ENCODE data around the gene ZC3H13.

Gene ZC3H13

DNA sequence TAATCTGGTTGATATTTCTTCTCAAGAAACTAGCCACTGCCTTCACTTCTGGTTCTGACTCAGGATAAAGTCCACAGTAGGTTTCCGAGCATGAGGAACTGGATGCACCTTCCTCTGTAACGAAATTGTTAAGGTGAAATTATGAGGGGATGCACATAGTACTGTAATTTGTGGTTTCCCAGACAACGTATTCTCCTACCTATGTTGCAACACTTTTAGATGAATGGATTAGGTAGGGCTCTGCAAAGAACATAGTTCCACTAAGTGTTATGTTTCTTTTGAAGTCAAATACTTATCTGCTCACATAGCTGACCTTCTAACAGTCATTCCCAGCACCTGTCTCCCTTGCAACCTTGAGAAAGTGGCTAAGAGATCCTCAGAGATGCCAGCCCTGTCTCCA, 5.7 kb upstream of the ZC3H13 start:
- DNase-seq = no peak

- DNase-seq = no peak
Measured at GRCh38 chr13:46057256-46058015, 4.9 kb upstream of the ZC3H13 start.

DNA sequence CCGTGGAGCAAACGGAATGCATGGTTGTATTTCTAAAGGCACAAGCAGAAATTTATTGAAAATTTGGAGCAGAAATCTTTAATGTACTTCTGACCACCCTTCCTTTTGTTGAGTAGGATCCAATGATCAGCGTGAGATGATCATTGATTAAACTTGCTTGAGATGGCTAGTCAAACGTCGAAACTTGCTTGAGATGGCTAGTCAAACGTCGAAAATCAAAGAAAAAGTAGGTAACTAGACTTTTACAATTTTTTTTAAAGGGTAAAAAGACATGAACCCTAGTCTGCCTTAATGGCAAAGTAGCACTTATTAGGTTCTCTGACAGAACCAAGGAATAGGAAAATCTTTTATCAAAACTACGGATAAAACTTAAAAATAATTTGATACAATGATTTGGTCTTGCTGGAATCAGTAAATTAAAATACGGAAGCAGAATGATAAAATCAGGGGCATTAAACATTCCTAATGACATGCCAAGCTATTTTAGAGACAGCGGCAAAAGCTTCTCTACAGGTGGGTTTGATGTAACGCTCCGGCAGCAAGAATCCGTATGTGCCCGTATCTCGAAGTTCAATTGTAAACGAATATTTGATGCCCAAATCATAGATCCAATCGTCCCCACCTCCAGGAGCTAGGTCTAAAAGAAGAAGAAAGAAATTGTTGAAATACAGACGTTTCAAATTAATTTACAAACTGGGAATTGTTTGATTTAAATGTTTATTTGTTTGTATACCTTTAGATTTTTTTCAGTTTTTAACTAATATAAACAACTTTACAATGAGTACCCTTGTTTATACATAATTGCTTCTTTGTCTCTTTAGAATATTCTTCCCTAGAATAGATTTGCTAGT, 841 bp upstream of the ZC3H13 start:
- DNase-seq = no peak

GRCh38 chr13:46051968-46052318, 603 bp downstream of the ZC3H13 start:
- DNase-seq = no peak

GRCh38 chr13:46050771-46051170, 1.8 kb downstream of the ZC3H13 start:
- no peak for DNase-seq

DNA sequence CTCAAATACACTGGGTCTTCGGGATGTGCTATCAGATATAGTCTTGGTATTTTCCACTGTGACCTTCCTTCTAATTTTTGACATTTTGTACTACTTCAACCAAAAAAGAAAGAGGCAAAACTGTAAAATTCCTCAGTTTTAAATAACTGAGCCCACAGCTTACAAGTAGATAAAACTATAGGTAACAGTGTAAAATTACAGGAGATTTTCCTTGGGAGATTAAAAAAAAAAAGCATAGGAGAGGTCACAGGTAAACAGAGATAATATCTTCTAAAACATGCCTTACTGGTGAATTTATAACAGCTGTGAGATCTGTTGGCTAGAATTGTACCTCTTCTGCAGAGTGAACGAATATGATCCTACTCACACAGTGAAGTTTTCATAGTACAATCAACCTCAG, 7.1 kb downstream of the ZC3H13 start:
- DNase-seq = no peak

- DNase-seq = no peak
Measured at GRCh38 chr13:46043647-46044046, 8.9 kb downstream of the ZC3H13 start.

- DNase-seq = no peak
Measured at GRCh38 chr13:46041419-46041839, 11.1 kb downstream of the ZC3H13 start.

DNA sequence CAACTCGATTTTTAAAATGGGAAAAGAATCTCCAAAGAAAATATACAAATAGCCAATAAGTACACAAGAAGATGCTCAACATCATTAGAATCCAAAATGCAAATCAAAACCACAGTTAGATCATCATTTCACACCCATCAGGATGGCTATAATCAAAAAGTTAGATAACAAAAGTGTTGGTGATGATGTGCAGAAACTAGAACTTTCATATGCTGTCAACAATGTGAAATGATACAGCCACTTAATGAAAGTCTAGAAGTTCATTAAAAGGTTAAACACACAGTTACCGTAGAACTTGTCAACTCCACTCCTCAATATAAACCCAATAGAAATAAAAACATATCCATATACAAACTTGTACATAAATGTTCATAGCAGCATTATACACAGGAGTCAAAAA, 11.8 kb downstream of the ZC3H13 start:
- no peak for DNase-seq

- DNase-seq = no peak
Measured at GRCh38 chr13:46039411-46040182, 12.9 kb downstream of the ZC3H13 start.

DNA sequence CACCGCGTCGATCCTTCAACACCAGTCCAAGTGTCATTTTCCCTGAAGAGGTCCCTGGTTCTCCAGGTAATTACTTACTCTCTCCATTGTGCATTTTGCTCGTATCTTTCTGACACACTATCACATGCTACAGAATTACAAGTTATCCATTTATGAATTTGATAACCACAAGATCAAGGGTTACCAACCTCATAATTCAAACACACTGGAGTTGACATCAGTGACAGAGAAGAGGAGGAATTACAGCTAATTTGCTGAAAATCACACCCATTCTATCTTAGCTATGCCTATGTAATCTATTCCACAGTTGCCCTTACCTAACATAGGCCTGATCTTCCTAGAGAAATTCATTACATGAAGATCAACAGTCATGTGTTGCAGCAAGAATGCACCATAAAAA, 14.2 kb downstream of the ZC3H13 start:
- no peak for DNase-seq

DNA sequence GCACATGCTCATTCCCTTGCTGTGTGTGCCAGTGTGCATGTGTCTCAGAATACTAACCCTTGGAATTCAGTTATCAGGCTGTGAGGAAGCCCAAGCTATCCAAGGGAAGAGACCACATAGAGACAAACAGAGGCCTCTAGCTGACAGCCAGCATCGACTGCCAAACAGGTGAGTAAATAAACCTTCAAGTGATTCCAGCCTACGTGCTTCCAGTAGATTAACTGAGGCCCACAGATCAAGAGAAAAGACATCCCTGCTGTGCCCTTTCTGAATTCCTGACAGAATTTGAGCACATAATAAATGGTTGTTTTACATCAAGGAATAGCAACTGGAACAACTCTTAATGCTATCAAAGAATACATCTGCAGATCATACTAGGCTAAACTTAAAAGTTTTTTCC, 17.5 kb downstream of the ZC3H13 start:
- no peak for DNase-seq

DNA sequence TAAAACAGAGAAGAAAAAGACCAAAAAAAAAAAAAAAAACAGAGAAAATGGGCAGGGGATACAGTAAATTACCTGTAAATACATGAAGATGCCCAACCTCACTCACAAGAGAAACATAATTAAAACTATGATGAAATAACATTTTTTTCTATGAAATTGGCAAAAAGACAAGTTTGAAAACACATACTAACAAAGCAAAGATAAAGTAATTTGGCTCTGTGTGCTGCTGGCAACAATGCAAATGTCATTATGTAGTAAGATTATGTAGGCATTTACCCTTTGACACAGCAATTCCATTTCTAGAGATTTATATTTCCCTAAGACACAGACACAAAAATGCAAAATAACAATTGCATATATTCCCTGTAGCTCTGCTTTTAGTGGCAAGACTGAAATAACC, 20.2 kb downstream of the ZC3H13 start:
- DNase-seq = no peak

DNA sequence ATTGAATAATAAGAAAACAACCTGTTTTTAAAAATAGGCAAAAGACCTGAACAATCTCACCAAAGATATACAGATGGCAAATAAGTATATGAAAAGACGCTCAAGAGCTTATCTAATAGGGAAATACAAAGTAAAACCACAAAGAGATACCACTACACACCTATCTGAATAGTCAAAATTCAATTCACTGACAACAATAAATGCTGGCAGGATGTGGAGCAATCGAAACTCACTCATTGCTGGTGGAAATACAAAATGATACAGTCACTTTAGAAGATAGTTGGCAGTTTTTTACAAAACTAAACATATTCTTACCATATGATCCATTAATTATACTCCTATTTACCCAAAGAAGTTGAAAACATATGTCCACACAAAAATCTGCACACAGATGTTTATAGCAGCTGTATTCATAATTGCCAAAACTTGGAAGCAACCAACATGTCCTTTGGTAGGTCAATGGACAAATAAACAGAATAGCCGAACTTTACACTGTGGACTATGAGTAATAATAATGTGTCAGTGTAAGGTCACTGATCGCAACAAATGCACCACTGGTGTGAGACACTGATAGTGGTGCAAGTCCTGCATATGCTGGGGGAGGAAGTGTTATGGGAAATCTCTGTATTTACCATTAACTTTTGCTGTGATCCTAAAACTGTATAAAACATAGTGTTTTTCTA, 20.8 kb downstream of the ZC3H13 start:
- no peak for DNase-seq

DNA sequence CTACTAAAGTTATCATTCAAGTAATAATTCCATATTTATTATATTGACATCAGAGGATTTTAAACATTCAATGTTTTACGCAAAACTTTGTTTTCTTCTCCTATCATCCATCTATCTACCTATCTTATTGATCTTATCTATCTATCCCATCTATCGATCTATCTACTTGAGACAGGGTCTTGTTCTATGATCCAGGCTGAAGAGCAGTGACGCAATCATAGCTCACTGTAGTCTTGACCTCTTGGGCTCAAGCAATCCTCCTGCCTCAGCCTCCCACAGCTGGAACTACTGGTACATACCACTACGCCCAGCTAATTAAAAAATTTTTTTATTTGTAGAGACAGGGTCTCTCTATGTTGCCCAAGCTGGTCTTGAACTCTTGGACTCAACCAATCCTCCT, 27.4 kb downstream of the ZC3H13 start:
- no peak for DNase-seq

DNA sequence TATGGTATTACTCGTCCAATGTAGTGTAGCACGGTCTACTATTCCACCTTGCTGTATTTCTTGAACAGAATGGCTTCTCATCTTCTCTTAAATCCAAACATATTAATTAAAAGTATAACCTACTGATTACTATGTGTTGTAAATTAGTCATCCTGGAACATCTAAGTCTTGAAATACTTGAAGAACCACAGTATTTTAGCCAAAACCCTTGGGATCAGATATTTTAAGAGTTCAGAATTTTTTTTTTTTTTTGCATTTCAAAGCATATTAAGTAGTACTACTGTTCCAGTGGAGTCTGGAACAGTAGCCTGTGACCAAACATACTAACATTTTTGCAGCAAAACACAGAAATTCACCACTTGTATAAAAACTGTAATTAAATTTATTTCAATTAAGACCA, 30.1 kb downstream of the ZC3H13 start:
- no peak for DNase-seq

GRCh38 chr13:46016216-46016615, 36.3 kb downstream of the ZC3H13 start:
- DNase-seq = no peak

GRCh38 chr13:46015366-46015765, 37.2 kb downstream of the ZC3H13 start:
- no peak for DNase-seq

GRCh38 chr13:46012404-46012803, 40.1 kb downstream of the ZC3H13 start:
- DNase-seq = no peak

DNA sequence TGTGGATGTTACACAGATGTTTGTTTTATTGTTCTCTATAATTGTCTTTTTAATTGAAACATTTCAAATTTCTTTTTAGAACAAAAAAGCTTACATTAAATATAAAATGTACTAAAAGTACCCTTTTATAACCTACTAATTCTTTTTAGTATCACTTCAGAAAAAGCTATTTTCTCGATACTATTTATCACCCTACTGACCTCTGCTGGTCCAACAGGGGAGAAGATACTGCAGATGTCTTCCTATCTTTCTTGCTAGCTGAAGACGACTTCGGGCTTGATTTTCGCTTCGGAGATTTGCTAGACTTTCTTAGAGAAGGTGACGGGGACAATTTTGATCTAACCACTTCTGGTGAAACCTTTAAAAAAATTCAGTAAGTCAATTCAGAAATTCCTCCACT, 42.4 kb downstream of the ZC3H13 start:
- DNase-seq = no peak

- no peak for DNase-seq
Measured at GRCh38 chr13:46008631-46009030, 43.9 kb downstream of the ZC3H13 start.

GRCh38 chr13:46006688-46007452, 45.7 kb downstream of the ZC3H13 start:
- DNase-seq = no peak

Data from CD4-positive, alpha-beta T cell treated with Interferon gamma for 1 hour (primary cell).